Body of pancreas (tissue), 4 donors: ENCODE data around the gene MROH2A. TPM values are rescaled to one million over a fixed set of nuclear protein-coding genes. Genes with fewer than 3 reads are reported as not detected.

Experiments used
- ATAC-seq: fragments of 150-250 bp; one replicate; pipeline ENCODE4 v1.9.1; 2016
- DNase-seq, 4 donors: peaks; one replicate each; pipeline ENCODE4 v3.0.0-alpha.2; 2019
- H3K27ac ChIP-seq, 4 donors: fragments of 200-600 bp; sonication (generic); 1 replicate in 3 of 4; 2 replicates in 1 of 4; pipeline versions ENCODE4 v1.5.1 to v1.6.1; 2016 to 2019; ENCODE audit warnings: mild to moderate bottlenecking in 1 of 4, mixed read lengths in 1 of 4, moderate library complexity in 1 of 4
- H3K27me3 ChIP-seq, 2 donors: fragments of 200-600 bp; sonication (generic); one replicate each; pipeline ENCODE4 v1.6.0; 2016; ENCODE audit warnings: mild to moderate bottlenecking in 1 of 2
- H3K36me3 ChIP-seq, 2 donors: fragments of 200-600 bp; sonication (generic); replicated peaks in 1 of 2; 2 replicates each; pipeline ENCODE4 v1.5.1; 2016; ENCODE audit warnings: low read depth in 2 of 2; ENCODE audit not compliant: insufficient read depth in 1 of 2
- H3K4me1 ChIP-seq: fragments of 200-600 bp; sonication (generic); one replicate; pipeline ENCODE4 v1.6.0; 2016
- H3K4me3 ChIP-seq, 2 donors: fragments of 200-600 bp; sonication (generic); 1 replicate in 1 of 2; 2 replicates in 1 of 2; pipeline ENCODE4 v1.5.1; 2016 to 2019
- H3K9me3 ChIP-seq, 3 donors: fragments of 200-600 bp; sonication (generic); 1 replicate in 2 of 3; 2 replicates in 1 of 3; pipeline ENCODE4 v1.5.1; 2016
- CTCF ChIP-seq, 7 experiments: fragments of 450-650 bp in 4 of 7; fragments of 200-600 bp in 3 of 7; sonication (generic) in 3 of 7; IDR thresholded peaks; one replicate each; pipeline ENCODE4 v1.5.1; 2016 to 2019; ENCODE audit warnings: antibody characterized with exemption in 7 of 7
- POLR2A ChIP-seq, 3 donors: fragments of 450-650 bp; IDR thresholded peaks; one replicate each; pipeline ENCODE4 v1.6.1; 2016; ENCODE audit warnings: antibody characterized with exemption in 3 of 3, mild to moderate bottlenecking in 2 of 3
- WGBS, 2 donors: methylation state at CpG; one replicate each; pipeline ENCODE4 v1.1.5; 2017; 5-methylcytosine and 5-hydroxymethylcytosine counted together
- intact Hi-C: fragments of 100-400 bp; cut with DNase I; formaldehyde crosslinking; loops from one replicate; pipeline ENCODE4 v1.15.1; 2023
- total RNA-seq, 2 donors: library from RNA; depleted of rRNA; stranded (reverse); fragments of >200 nt; gene quantifications; one replicate each; pipeline ENCODE4 v1.1.0, GENCODE V29; 2016

Gene MROH2A
- total RNA-seq, 2 donors from 2014 or later: not detected

GRCh38 chr2:233815861-233816260 lies 37.7 kb downstream of the MROH2A start:
- Histone ChIP-seq H3K9me3 (no peaks in the 10 kb centered on the region), H3K4me1 (no peaks in the 10 kb centered on the region), H3K27me3 (no peaks in the 10 kb centered on the region), H3K27ac (no peak overlapping the region), H3K4me3 (no peak overlapping the region), H3K36me3 (no peaks in the 10 kb centered on the region)
- WGBS, 2 donors: 74 to 83% methylated on average over 6 of the region's 6 CpGs
- no peak for ATAC-seq
- DNase-seq: no peak
- no peak for TF ChIP-seq CTCF (IDR thresholded peaks at IDR 0.05)
- TF ChIP-seq POLR2A (IDR thresholded peaks at IDR 0.05): no peak
- intact Hi-C loops: no loop called here

GRCh38 chr2:233816334-233816733 lies 38.2 kb downstream of the MROH2A start:
- no peaks in the 10 kb centered on the region for H3K4me1 ChIP-seq
- intact Hi-C loops: no loop called here
- H3K27me3 ChIP-seq: no peaks in the 10 kb centered on the region
- WGBS, 2 donors: 57 to 61% methylated on average over 2 of the region's 2 CpGs
- ATAC-seq (no peak), DNase-seq (peak in 1 of 4 donors; percentile 0)
- no peaks in the 10 kb centered on the region for H3K36me3 ChIP-seq
- no peaks in the 10 kb centered on the region for H3K9me3 ChIP-seq
- TF ChIP-seq POLR2A (IDR thresholded peaks at IDR 0.05): no peak
- TF ChIP-seq CTCF (IDR thresholded peaks at IDR 0.05): no peak
- H3K27ac ChIP-seq: no peak overlapping the region
- no peak overlapping the region for H3K4me3 ChIP-seq

GRCh38 chr2:233816771-233817170 lies 38.6 kb downstream of the MROH2A start:
- ATAC-seq: no peak
- intact Hi-C loops: no loop called here
- Histone ChIP-seq H3K4me3 (no peak overlapping the region), H3K9me3 (no peaks in the 10 kb centered on the region), H3K27ac (no peak overlapping the region), H3K4me1 (no peaks in the 10 kb centered on the region), H3K36me3 (no peaks in the 10 kb centered on the region), H3K27me3 (no peaks in the 10 kb centered on the region)
- peak in 2 of 4 donors; percentile 2 for DNase-seq
- TF ChIP-seq CTCF (IDR thresholded peaks at IDR 0.05) (no peak), POLR2A (IDR thresholded peaks at IDR 0.05) (no peak)
- WGBS, 2 donors: 87 to 88% methylated on average over 4 of the region's 4 CpGs

GRCh38 chr2:233817361-233817911 lies 39.3 kb downstream of the MROH2A start:
- DNase-seq: peak in 1 of 4 donors; percentile 4
- H3K27me3 ChIP-seq: no peaks in the 10 kb centered on the region
- 71 to 75% methylated on average over 3 of the region's 3 CpGs for WGBS, 2 donors
- no peak overlapping the region for H3K4me3 ChIP-seq
- no peaks in the 10 kb centered on the region for H3K4me1 ChIP-seq
- no peak overlapping the region for H3K27ac ChIP-seq
- TF ChIP-seq POLR2A (IDR thresholded peaks at IDR 0.05) (no peak), CTCF (IDR thresholded peaks at IDR 0.05) (no peak)
- no peaks in the 10 kb centered on the region for H3K36me3 ChIP-seq
- H3K9me3 ChIP-seq: no peaks in the 10 kb centered on the region
- intact Hi-C loops: no loop called here
- no peak for ATAC-seq

GRCh38 chr2:233817995-233818638 lies 40.0 kb downstream of the MROH2A start:
- peak in 2 of 4 donors; percentile 2 to 3 for DNase-seq
- H3K36me3 ChIP-seq: no peaks in the 10 kb centered on the region
- H3K4me1 ChIP-seq: no peaks in the 10 kb centered on the region
- intact Hi-C loops: no loop called here
- H3K4me3 ChIP-seq: no peak overlapping the region
- H3K27ac ChIP-seq: no peak overlapping the region
- no peaks in the 10 kb centered on the region for H3K9me3 ChIP-seq
- ATAC-seq: no peak
- H3K27me3 ChIP-seq: no peaks in the 10 kb centered on the region
- 78 to 95% methylated on average over 4 to 10 of the region's 11 CpGs for WGBS, 2 donors
- TF ChIP-seq CTCF (IDR thresholded peaks at IDR 0.05) (no peak), POLR2A (IDR thresholded peaks at IDR 0.05) (no peak)
